SK-N-SH (cell line): ENCODE results near the gene NLN. TPM values are rescaled to one million over a fixed set of nuclear protein-coding genes. Genes with fewer than 3 reads are reported as not detected.

ENCODE experiments used
- CTCF ChIA-PET: fragments of 300-600, 350-600 bp; formaldehyde crosslinking; extraction: SDS; loops from one replicate; lab custom pipeline; 2021; lab: Yijun Ruan, JAX
- POLR2A ChIA-PET: fragments of 350-600 bp; sonication (Branson Sonifier 250); formaldehyde crosslinking; extraction: SDS; loops from one replicate; lab custom pipeline; 2020; ENCODE audit warnings: antibody characterized with exemption, inconsistent platforms; lab: Yijun Ruan, JAX
- DNase-seq: peaks from one replicate; pipeline ENCODE4 v3.0.0; 2012
- H2AFZ ChIP-seq: fragments of 200-600 bp; sonication (generic); 2 replicates; pipeline ENCODE4 v1.8.1; 2016; ENCODE audit warnings: antibody characterized with exemption, mild to moderate bottlenecking, low read depth
- H3F3A ChIP-seq: fragments of 200-600 bp; sonication (generic); replicated peaks from 2 replicates; pipeline ENCODE3; 2016; ENCODE audit warnings: antibody characterized with exemption, mild to moderate bottlenecking; ENCODE audit not compliant: insufficient read depth
- H3K27ac ChIP-seq, 2 experiments: fragments of 200-500 bp in 1 of 2; fragments of 200-600 bp in 1 of 2; sonication (Bioruptor generic) in 1 of 2; sonication (generic), shearing (Covaris generic) in 1 of 2; 2 replicates each; pipeline versions ENCODE4 v1.5.1 to v1.6.1; 2014 to 2016; ENCODE audit warnings: low read depth in 2 of 2, inconsistent platforms in 1 of 2, low read length in 1 of 2, mild to moderate bottlenecking in 1 of 2, mixed read lengths in 1 of 2
- H3K27me3 ChIP-seq: fragments of 200-600 bp; sonication (generic), shearing (Covaris generic); 2 replicates; pipeline ENCODE4 v1.6.1; 2016; ENCODE audit warnings: mixed run types; ENCODE audit not compliant: insufficient read depth
- H3K36me3 ChIP-seq, 2 experiments: fragments of 200-500 bp in 1 of 2; fragments of 200-600 bp in 1 of 2; sonication (Bioruptor generic) in 1 of 2; sonication (generic) in 1 of 2; replicated peaks in 1 of 2; 2 replicates each; pipeline versions ENCODE3 to v1.5.1; 2014 to 2016; ENCODE audit warnings: low read length in 1 of 2, mild to moderate bottlenecking in 1 of 2; ENCODE audit not compliant: insufficient read depth in 2 of 2, control insufficient read depth in 1 of 2
- H3K4me1 ChIP-seq, 2 experiments: fragments of 200-500 bp in 1 of 2; fragments of 200-600 bp in 1 of 2; sonication (Bioruptor generic) in 1 of 2; sonication (generic), shearing (Covaris generic) in 1 of 2; 2 replicates each; pipeline versions ENCODE4 v1.5.1 to v1.6.1; 2014 to 2016; ENCODE audit warnings: low read depth in 1 of 2, low read length in 1 of 2, mixed run types in 1 of 2; ENCODE audit not compliant: insufficient read depth in 2 of 2, control insufficient read depth in 1 of 2
- H3K4me2 ChIP-seq: fragments of 200-600 bp; sonication (generic), shearing (Covaris generic); 2 replicates; pipeline ENCODE4 v1.6.1; 2017; ENCODE audit warnings: mixed run types
- H3K4me3 ChIP-seq, 2 experiments: fragments of 200-500 bp in 1 of 2; fragments of 200-600 bp in 1 of 2; sonication (Bioruptor generic) in 1 of 2; sonication (generic), shearing (Covaris generic) in 1 of 2; 2 replicates each; pipeline versions ENCODE4 v1.5.1 to v1.8.1; 2014 to 2016; ENCODE audit warnings: low read depth in 2 of 2, inconsistent platforms in 1 of 2, low read length in 1 of 2, mild to moderate bottlenecking in 1 of 2, mixed read lengths in 1 of 2, moderate library complexity in 1 of 2
- H3K79me2 ChIP-seq: fragments of 200-600 bp; sonication (generic); 2 replicates; pipeline ENCODE4 v1.8.1; 2017; ENCODE audit warnings: mild to moderate bottlenecking; ENCODE audit not compliant: insufficient read depth
- H3K9ac ChIP-seq: fragments of 200-600 bp; sonication (generic); 2 replicates; pipeline ENCODE4 v1.6.1; 2017; ENCODE audit warnings: mixed run types
- H3K9me2 ChIP-seq: fragments of 200-600 bp; sonication (generic); 2 replicates; pipeline ENCODE4 v1.6.1; 2017; ENCODE audit warnings: mixed run types
- H3K9me3 ChIP-seq: fragments of 200-600 bp; sonication (generic); 2 replicates; pipeline ENCODE4 v1.6.1; 2017; ENCODE audit warnings: mixed run types, mild to moderate bottlenecking, moderate library complexity
- H4K20me1 ChIP-seq: fragments of 200-600 bp; sonication (generic); 2 replicates; pipeline ENCODE4 v1.6.1; 2017; ENCODE audit warnings: mild to moderate bottlenecking, mixed run types; ENCODE audit not compliant: insufficient read depth
- CHD2 ChIP-seq: fragments of 150-350 bp; IDR thresholded peaks from 2 replicates; pipeline ENCODE4 v1.6.1; 2018; ENCODE audit warnings: low read length; ENCODE audit not compliant: partially characterized antibody
- ELF1 ChIP-seq: IDR thresholded peaks from 2 replicates; pipeline ENCODE4 v1.4.0; 2012
- FOXJ3 ChIP-seq: sonication (generic); formaldehyde crosslinking; IDR thresholded peaks from 2 replicates; pipeline ENCODE4 v1.5.1; 2020; ENCODE audit warnings: mild to moderate bottlenecking, missing genetic modification reagents
- GABPA ChIP-seq: IDR thresholded peaks from 2 replicates; pipeline ENCODE4 v1.4.0; 2012; ENCODE audit warnings: low read depth, mild to moderate bottlenecking
- JUND ChIP-seq: IDR thresholded peaks from 2 replicates; pipeline ENCODE4 v1.4.0; 2012
- MEF2A ChIP-seq: IDR thresholded peaks from 2 replicates; pipeline ENCODE4 v1.4.0; 2012; ENCODE audit warnings: low read depth, borderline replicate concordance
- NFIC ChIP-seq: IDR thresholded peaks from 2 replicates; pipeline ENCODE4 v1.4.0; 2012; ENCODE audit warnings: borderline replicate concordance
- SIN3A ChIP-seq: IDR thresholded peaks from 2 replicates; pipeline ENCODE4 v1.6.1; 2012; ENCODE audit warnings: low read depth, mild to moderate bottlenecking, low read length, moderate library complexity, borderline replicate concordance
- SMC3 ChIP-seq: IDR thresholded peaks from 2 replicates; pipeline ENCODE4 v1.6.1; 2012; ENCODE audit warnings: low read depth, low read length, improper control_type of control experiment
- TAF1 ChIP-seq: IDR thresholded peaks from 2 replicates; pipeline ENCODE4 v1.6.1; 2012; ENCODE audit warnings: low read depth, mild to moderate bottlenecking, low read length, moderate library complexity, borderline replicate concordance
- TCF12 ChIP-seq: IDR thresholded peaks from 2 replicates; pipeline ENCODE4 v1.4.0; 2012
- TEAD4 ChIP-seq: IDR thresholded peaks from 2 replicates; pipeline ENCODE4 v1.4.0; 2012; ENCODE audit warnings: mild to moderate bottlenecking, borderline replicate concordance; ENCODE audit not compliant: insufficient read depth
- YY1 ChIP-seq: IDR thresholded peaks from 2 replicates; pipeline ENCODE4 v1.4.0; 2012; ENCODE audit warnings: low read depth, mild to moderate bottlenecking
- WGBS: methylation state at CpG from one replicate; pipeline ENCODE4 v1.1.6; 2017; ENCODE audit warnings: low lambda C conversion rate; 5-methylcytosine and 5-hydroxymethylcytosine counted together
- polyA plus RNA-seq, 3 experiments: library from polyadenylated mRNA; depleted of rRNA; stranded (reverse); fragments of >200 nt; gene quantifications; 2 replicates each; pipeline ENCODE4 v1.2.3, GENCODE V29; 2012
- TF ChIP-seq, protein P1 (sequence below): fragments of 200-600 bp; sonication (generic); IDR thresholded peaks from 2 replicates; pipeline ENCODE4 v1.6.1; 2017; ENCODE audit warnings: antibody characterized with exemption, mild to moderate bottlenecking, moderate library complexity
- TF ChIP-seq, protein P2 (sequence below): IDR thresholded peaks from 2 replicates; pipeline ENCODE4 v1.4.0; 2012; ENCODE audit warnings: low read depth, borderline replicate concordance
- TF ChIP-seq, protein P3 (sequence below): IDR thresholded peaks from 2 replicates; pipeline ENCODE4 v1.6.1; 2012; ENCODE audit warnings: mild to moderate bottlenecking, low read depth, low read length, moderate library complexity
- TF ChIP-seq, protein P4 (sequence below): IDR thresholded peaks from 2 replicates; pipeline ENCODE4 v1.4.0; 2012; ENCODE audit warnings: low read depth, borderline replicate concordance

The NLN gene
- polyA plus RNA-seq, 1 of the 3 experiments (the other 2 are of a cell fraction), result 17.1 TPM

DNA sequence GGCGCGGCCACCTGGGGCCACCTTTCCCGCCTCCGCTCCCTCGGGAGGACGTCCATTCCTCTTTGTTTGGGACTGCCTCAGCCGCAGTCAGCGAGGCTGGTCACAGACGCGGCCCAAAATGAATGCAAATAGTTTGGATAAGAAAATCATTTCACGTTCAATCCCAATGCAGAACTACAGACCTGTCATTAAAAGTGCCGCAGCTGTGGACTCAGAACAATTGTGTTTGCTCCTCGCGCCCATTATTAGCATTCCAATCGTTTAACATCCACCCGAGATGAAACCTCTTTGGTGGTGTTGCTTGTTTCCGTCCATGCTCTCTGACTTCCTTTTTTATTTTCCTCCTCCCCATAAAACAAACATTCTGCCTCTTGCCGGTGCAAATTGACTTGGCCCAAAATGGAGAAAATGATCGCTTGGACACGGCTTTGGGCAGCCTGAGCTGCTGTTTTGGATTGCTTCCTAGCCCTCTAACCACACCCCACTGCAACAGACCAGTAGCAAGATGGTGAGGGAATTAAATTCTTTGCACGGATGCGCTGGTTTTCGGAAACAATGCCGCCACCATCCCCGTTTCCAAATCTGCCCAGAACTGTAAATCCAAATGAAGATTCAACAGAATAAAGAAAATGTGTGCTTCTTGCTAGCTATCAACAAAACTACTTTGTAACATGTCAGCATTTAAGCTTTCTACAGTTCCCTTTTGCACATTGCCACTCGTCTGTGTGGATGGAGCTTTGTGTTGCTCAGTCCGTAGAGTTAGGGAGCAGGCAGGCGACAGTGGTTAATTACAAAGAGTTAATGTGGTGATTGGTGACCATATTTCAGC lies 784 bp downstream of the NLN start (continued):
- TF ChIP-seq JUND, result no peak
- TF ChIP-seq TCF12, result no peak
- no peak for TF ChIP-seq NFIC
- TF ChIP-seq, protein P1, sequence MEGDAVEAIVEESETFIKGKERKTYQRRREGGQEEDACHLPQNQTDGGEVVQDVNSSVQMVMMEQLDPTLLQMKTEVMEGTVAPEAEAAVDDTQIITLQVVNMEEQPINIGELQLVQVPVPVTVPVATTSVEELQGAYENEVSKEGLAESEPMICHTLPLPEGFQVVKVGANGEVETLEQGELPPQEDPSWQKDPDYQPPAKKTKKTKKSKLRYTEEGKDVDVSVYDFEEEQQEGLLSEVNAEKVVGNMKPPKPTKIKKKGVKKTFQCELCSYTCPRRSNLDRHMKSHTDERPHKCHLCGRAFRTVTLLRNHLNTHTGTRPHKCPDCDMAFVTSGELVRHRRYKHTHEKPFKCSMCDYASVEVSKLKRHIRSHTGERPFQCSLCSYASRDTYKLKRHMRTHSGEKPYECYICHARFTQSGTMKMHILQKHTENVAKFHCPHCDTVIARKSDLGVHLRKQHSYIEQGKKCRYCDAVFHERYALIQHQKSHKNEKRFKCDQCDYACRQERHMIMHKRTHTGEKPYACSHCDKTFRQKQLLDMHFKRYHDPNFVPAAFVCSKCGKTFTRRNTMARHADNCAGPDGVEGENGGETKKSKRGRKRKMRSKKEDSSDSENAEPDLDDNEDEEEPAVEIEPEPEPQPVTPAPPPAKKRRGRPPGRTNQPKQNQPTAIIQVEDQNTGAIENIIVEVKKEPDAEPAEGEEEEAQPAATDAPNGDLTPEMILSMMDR, result no peak
- no peak for TF ChIP-seq SIN3A
- TF ChIP-seq TAF1, result peak; percentile 25; the same call in 1 of the 2 replicates

DNA sequence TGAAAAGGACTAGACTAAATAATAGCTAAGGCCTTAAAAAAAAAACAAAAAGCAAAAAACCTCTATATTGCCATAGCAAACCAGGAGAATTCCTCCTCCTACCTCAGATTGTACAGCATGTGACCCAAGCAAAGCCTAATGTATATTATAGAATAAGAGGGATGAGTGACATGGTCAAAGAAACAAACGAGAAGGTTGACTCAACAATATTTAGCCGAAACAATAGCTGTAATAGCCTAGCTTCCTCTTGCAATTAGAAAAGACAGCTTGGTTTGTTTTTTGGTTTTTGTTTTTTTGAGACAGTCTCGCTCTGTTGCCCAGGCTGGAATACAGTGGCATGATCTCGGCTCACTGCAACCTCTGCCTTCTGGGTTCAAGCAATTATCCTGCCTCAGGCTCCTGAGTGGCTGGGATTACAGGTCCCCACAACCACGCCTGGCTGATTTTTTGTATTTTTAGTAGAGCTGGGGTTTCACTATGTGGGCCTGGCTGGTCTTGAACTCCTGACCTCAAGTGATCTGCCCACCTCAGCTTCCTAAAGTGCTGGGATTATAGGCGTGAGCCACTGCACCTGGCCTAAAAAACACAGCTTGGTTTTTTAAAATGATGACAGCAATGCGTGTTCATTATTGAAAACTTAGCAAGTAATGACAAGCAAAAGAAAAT lies 5.6 kb downstream of the NLN start:
- POLR2A ChIA-PET, result no interaction called here
- peaks cover 14% of the 10 kb centered on the region for H3F3A ChIP-seq
- no peaks in the 10 kb centered on the region for H3K27me3 ChIP-seq
- H2AFZ ChIP-seq, result no peak overlapping the region
- CTCF ChIA-PET, result interaction anchor here (0.6 to 1.9 kb wide), 4 partner anchors 16 to 210 kb away, joined by 3 to 4 read pairs (median 4); no protein-coding TSS in a partner anchor
- no peaks in the 10 kb centered on the region for H3K9me2 ChIP-seq
- H3K4me2 ChIP-seq, result no peak overlapping the region
- DNase-seq, result no peak
- H3K4me1 ChIP-seq, result peaks cover 3 to 11% of the 10 kb centered on the region in 2 experiments; a peak in 3 of 4 replicates
- 95% methylated on average over 7 of the region's 7 CpGs for WGBS
- H3K36me3 ChIP-seq, result peaks cover 0 to 6% of the 10 kb centered on the region in 2 experiments
- H3K9ac ChIP-seq, result no peak overlapping the region
- peaks cover 89% of the 10 kb centered on the region for H3K79me2 ChIP-seq
- H3K27ac ChIP-seq, result no peak overlapping the region
- H4K20me1 ChIP-seq, result peaks cover 6% of the 10 kb centered on the region; the same call in 1 of the 2 replicates
- TF ChIP-seq, protein P2, sequence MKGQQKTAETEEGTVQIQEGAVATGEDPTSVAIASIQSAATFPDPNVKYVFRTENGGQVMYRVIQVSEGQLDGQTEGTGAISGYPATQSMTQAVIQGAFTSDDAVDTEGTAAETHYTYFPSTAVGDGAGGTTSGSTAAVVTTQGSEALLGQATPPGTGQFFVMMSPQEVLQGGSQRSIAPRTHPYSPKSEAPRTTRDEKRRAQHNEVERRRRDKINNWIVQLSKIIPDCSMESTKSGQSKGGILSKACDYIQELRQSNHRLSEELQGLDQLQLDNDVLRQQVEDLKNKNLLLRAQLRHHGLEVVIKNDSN, result no peak
- TF ChIP-seq SMC3, result no peak
- TF ChIP-seq TCF12, result no peak
- TF ChIP-seq, protein P3, sequence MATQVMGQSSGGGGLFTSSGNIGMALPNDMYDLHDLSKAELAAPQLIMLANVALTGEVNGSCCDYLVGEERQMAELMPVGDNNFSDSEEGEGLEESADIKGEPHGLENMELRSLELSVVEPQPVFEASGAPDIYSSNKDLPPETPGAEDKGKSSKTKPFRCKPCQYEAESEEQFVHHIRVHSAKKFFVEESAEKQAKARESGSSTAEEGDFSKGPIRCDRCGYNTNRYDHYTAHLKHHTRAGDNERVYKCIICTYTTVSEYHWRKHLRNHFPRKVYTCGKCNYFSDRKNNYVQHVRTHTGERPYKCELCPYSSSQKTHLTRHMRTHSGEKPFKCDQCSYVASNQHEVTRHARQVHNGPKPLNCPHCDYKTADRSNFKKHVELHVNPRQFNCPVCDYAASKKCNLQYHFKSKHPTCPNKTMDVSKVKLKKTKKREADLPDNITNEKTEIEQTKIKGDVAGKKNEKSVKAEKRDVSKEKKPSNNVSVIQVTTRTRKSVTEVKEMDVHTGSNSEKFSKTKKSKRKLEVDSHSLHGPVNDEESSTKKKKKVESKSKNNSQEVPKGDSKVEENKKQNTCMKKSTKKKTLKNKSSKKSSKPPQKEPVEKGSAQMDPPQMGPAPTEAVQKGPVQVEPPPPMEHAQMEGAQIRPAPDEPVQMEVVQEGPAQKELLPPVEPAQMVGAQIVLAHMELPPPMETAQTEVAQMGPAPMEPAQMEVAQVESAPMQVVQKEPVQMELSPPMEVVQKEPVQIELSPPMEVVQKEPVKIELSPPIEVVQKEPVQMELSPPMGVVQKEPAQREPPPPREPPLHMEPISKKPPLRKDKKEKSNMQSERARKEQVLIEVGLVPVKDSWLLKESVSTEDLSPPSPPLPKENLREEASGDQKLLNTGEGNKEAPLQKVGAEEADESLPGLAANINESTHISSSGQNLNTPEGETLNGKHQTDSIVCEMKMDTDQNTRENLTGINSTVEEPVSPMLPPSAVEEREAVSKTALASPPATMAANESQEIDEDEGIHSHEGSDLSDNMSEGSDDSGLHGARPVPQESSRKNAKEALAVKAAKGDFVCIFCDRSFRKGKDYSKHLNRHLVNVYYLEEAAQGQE, result no peak
- TF ChIP-seq FOXJ3 (CRISPR knock-in tag), result no peak
- TF ChIP-seq TEAD4, result no peak
- TF ChIP-seq MEF2A, result no peak
- no peak for TF ChIP-seq ELF1
- TF ChIP-seq YY1, result no peak
- TF ChIP-seq CHD2, result no peak
- TF ChIP-seq GABPA, result no peak
- TF ChIP-seq, protein P4, sequence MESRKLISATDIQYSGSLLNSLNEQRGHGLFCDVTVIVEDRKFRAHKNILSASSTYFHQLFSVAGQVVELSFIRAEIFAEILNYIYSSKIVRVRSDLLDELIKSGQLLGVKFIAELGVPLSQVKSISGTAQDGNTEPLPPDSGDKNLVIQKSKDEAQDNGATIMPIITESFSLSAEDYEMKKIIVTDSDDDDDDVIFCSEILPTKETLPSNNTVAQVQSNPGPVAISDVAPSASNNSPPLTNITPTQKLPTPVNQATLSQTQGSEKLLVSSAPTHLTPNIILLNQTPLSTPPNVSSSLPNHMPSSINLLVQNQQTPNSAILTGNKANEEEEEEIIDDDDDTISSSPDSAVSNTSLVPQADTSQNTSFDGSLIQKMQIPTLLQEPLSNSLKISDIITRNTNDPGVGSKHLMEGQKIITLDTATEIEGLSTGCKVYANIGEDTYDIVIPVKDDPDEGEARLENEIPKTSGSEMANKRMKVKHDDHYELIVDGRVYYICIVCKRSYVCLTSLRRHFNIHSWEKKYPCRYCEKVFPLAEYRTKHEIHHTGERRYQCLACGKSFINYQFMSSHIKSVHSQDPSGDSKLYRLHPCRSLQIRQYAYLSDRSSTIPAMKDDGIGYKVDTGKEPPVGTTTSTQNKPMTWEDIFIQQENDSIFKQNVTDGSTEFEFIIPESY, result no peak
- no peak for TF ChIP-seq NFIC
- H3K4me3 ChIP-seq, result no peak overlapping the region
- no peaks in the 10 kb centered on the region for H3K9me3 ChIP-seq
